ENCODE data around the gene GDPD3. TPM values are rescaled to one million over a fixed set of nuclear protein-coding genes. Genes with fewer than 3 reads are reported as not detected.

The GDPD3 gene
- total and polyA plus RNA-seq, 2 experiments from 2014 or later: 0.94 to 1.4 TPM

- TF ChIP-seq ZNF462 (CRISPR knock-in tag; IDR thresholded peaks at IDR 0.05) (no peak), ZNF114 (CRISPR knock-in tag; IDR thresholded peaks at IDR 0.05) (no peak), ZNF331 (CRISPR knock-in tag; IDR thresholded peaks at IDR 0.05; ENCODE audit: low read depth) (no peak), NANOG (IDR thresholded peaks at IDR 0.05; ENCODE audit: borderline replicate concordance) (no peak), JUNB (IDR thresholded peaks at IDR 0.05; ENCODE audit: unreplicated experiment) (no peak), REST (IDR thresholded peaks at IDR 0.05; ENCODE audit: unreplicated experiment) (no peak)
Measured at GRCh38 chr16:30143347-30143702, 30.0 kb upstream of the GDPD3 start (continued).
